Effector memory CD8-positive, alpha-beta T cell (primary cell): ENCODE measurements around the gene CDH24.

Source experiments
- ATAC-seq: fragments of 150-1000 bp; cut with Tn5 transposase; replicated peaks from 2 replicates; pipeline ENCODE4 v1.10.0; 2021; ENCODE audit warnings: mild to moderate bottlenecking, moderate library complexity
- DNase-seq, 3 experiments: peaks; one replicate each; pipeline ENCODE4 v3.0.0; 2021
- H3K27ac Mint-ChIP-seq, 2 donors: one replicate each; pipeline ENCODE4 v1.8.0; 2022; ENCODE audit warnings: mild to moderate bottlenecking in 2 of 2, mixed read lengths in 2 of 2, moderate library complexity in 2 of 2
- H3K27me3 Mint-ChIP-seq, 2 donors: one replicate each; pipeline ENCODE4 v1.8.0; 2022; ENCODE audit warnings: mixed read lengths in 2 of 2
- H3K36me3 Mint-ChIP-seq: one replicate; pipeline ENCODE4 v1.8.0; 2022; ENCODE audit warnings: mild to moderate bottlenecking, moderate library complexity, mixed read lengths; ENCODE audit not compliant: insufficient read depth
- H3K4me1 Mint-ChIP-seq, 2 donors: one replicate each; pipeline ENCODE4 v1.8.0; 2022; ENCODE audit warnings: low read depth in 2 of 2, mixed read lengths in 2 of 2
- H3K4me3 Mint-ChIP-seq, 2 donors: one replicate each; pipeline ENCODE4 v1.8.0; 2022; ENCODE audit warnings: mild to moderate bottlenecking in 2 of 2, mixed read lengths in 2 of 2, moderate library complexity in 2 of 2
- H3K9me3 Mint-ChIP-seq, 2 donors: one replicate each; pipeline ENCODE4 v1.8.0; 2022; ENCODE audit warnings: mixed read lengths in 2 of 2

CDH24 gene

DNA sequence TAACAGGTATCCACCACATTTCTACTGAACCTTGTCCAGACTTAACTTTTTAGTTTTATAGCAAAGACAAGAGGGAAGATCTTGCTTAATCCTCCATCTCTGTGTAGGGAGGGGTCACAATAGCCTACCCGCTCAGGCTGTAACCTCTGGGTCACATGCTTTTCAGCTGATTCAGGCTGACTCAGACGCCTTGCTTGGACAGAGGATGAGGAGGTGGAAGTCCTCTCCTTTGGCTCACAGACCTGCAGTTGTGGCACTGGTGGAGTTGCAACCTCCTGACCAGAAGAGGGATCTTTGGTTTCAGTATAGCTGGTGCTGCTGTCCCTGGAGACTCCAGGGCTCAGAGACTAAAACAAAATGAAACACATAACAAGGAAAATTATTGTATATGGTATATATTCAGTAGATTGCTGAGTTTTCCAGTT is 21.4 kb upstream of the CDH24 start:
- Mint-ChIP-seq H3K4me1 (peaks cover 3 to 4% of the 10 kb centered on the region in 2 donors), H3K27me3 (no peaks in the 10 kb centered on the region), H3K9me3 (no peaks in the 10 kb centered on the region), H3K4me3 (no peak overlapping the region), H3K27ac (no peak overlapping the region), H3K36me3 (peaks cover 96% of the 10 kb centered on the region)
- DNase-seq (no peak), ATAC-seq (no peak)

DNA sequence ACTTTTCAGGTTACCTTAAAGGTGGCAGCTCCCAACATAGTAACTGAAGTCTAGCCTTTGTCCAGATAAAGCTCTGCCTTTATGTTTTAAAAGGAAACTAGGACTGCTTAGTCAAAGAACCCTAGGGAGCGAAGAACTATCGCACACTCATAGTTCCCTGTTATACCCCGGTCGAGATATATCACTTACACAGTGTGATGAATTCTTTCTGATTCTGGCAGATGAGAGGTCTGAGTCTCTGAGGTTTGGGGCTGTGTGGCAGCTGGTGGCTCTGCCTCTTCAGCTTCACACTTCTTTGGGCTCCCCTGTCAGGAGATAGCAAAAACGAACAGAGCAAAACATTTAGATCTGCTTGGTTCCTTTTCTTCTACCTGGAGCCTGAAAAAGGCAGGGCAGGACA is 20.6 kb upstream of the CDH24 start:
- Mint-ChIP-seq H3K9me3 (no peaks in the 10 kb centered on the region), H3K4me1 (peaks cover 3 to 4% of the 10 kb centered on the region in 2 donors), H3K4me3 (no peak overlapping the region), H3K36me3 (peaks cover 97% of the 10 kb centered on the region), H3K27ac (no peak overlapping the region), H3K27me3 (no peaks in the 10 kb centered on the region)
- DNase-seq (no peak), ATAC-seq (no peak)

GRCh38 chr14:23076785-23077408 is 19.6 kb upstream of the CDH24 start:
- ATAC-seq (peak; percentile 57), DNase-seq (peak in 2 of 3 experiments; percentile 31 to 41)
- Mint-ChIP-seq H3K27me3 (no peaks in the 10 kb centered on the region), H3K4me3 (no peak overlapping the region), H3K4me1 (peaks cover 7 to 8% of the 10 kb centered on the region in 2 donors), H3K27ac (no peak overlapping the region), H3K36me3 (peaks cover 88% of the 10 kb centered on the region), H3K9me3 (no peaks in the 10 kb centered on the region)

DNA sequence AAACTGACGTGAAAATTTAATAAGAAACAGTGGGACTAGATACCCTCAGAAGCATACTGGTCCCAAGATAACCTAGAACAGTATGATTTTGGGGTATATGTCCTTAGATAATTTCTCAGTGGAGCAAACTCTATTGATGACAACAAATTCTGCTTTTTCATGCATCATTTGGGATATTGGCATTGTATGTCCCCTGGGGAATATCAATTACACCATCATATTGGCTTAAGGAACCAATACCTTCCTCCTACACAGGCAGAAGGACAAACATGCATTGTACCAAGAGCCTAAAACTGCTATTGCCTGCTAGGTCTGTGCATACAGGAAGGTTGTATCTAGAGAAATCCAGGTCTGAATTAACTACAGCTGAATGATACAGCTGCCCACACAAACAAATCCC is 17.6 kb upstream of the CDH24 start:
- Mint-ChIP-seq H3K4me1 (peaks cover 22 to 24% of the 10 kb centered on the region in 2 donors), H3K27me3 (no peaks in the 10 kb centered on the region), H3K27ac (no peak overlapping the region), H3K4me3 (no peak overlapping the region), H3K9me3 (no peaks in the 10 kb centered on the region), H3K36me3 (peaks cover 74% of the 10 kb centered on the region)
- ATAC-seq (no peak), DNase-seq (no peak)

GRCh38 chr14:23071921-23072539 is 14.7 kb upstream of the CDH24 start:
- Mint-ChIP-seq H3K9me3 (no peaks in the 10 kb centered on the region), H3K27me3 (no peaks in the 10 kb centered on the region), H3K36me3 (peaks cover 60% of the 10 kb centered on the region), H3K4me1 (peaks cover 25% of the 10 kb centered on the region in 2 donors), H3K4me3 (peak overlapping the region; percentile 86 to 90), H3K27ac (peak overlapping the region; percentile 89 to 90)
- DNase-seq (no peak), ATAC-seq (no peak)

DNA sequence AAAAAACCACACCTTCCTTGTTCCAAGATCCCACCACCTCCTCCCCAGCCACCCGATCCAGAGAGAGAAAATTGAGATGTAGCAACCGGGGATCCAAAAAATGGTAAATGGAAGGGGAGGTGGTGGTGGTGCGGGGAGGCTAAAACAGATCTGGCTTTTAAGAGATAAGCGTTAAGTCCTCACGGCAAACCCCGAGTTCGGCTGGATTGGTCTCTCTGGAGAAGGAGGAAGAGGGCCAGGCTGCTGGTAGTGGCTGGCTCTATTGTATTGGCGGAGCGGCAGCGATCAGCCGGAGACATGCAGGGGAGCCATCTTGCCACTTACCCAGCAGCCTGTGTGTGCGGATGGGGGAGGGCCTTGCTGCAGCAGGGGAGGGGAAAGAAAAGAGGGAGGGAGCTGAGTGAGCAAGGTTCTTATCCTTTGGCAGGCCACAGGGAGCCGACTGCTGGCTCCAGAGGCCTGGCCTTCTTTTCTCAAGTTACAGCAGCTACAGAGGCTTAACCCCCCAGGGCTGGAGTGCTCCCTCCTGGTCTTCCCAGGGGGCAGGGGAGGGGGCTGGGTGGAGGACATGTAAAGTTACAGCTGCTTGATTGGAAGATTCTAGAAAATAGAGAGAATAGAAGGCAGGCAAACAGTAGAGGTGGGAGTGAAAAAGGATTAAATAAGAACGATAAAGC is 14.1 kb upstream of the CDH24 start:
- no peaks in the 10 kb centered on the region for H3K27me3 Mint-ChIP-seq
- H3K36me3 Mint-ChIP-seq, result peaks cover 60% of the 10 kb centered on the region
- H3K27ac Mint-ChIP-seq, result peak overlapping the region; percentile 89 to 90
- H3K4me1 Mint-ChIP-seq, result peaks cover 25% of the 10 kb centered on the region in 2 donors
- peak overlapping the region; percentile 86 to 90 for H3K4me3 Mint-ChIP-seq
- peak; percentile 64 for DNase-seq
- H3K9me3 Mint-ChIP-seq, result no peaks in the 10 kb centered on the region
- peak; percentile 91 for ATAC-seq

DNA sequence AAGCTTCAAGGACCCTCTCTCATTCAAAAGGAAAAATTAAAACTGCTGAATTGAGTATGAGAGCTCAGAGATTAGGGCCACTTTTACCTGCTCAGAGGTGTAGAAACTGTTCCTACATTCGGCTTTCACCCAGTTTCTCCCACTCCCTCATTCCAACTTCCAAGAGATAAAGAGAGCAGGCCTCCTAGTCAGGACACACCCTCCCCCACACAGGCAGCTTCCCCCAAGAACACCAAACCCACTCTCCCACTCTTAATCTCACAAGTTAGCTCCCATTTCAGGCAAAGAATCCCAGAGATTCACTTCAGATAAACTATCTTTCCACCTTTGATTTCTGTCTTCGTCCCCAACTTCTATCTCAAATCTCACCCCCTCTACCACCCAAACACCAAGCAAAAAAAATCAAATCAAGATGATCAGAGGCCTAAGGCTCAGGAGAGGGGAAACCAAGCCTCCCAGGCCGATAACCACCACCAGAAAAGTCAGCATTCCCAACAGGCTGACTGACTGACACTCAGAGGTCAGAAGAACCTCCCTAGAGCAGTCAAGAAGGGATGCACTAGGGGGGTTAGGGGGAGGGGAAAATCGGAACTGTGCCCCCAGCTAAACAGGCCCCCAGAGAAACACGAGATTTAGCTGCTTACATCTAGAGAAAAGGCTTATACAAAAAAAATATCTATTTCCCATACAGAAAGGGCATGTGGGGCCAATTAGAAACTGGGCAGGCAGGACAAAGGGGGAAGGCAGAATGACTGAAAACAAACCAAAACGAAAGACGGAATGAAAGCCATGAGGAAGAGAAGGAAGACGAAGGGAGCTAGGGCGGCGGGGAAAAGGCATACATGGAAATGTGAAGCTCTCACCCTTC is 13.2 kb upstream of the CDH24 start:
- ATAC-seq, result no peak
- Mint-ChIP-seq H3K4me1 (peaks cover 27 to 29% of the 10 kb centered on the region in 2 donors), H3K27ac (peak overlapping the region; percentile 89 to 90), H3K4me3 (peak overlapping the region; percentile 86 to 90), H3K27me3 (no peaks in the 10 kb centered on the region), H3K9me3 (no peaks in the 10 kb centered on the region), H3K36me3 (peaks cover 60% of the 10 kb centered on the region)
- DNase-seq, result no peak

- Mint-ChIP-seq H3K36me3 (peaks cover 61% of the 10 kb centered on the region), H3K4me1 (peaks cover 27 to 29% of the 10 kb centered on the region in 2 donors), H3K9me3 (no peaks in the 10 kb centered on the region), H3K4me3 (no peak overlapping the region), H3K27me3 (no peaks in the 10 kb centered on the region), H3K27ac (peak overlapping the region in 1 of 2 donors; percentile 23)
- DNase-seq (no peak), ATAC-seq (no peak)
Measured at GRCh38 chr14:23069413-23069806, 12.1 kb upstream of the CDH24 start.

GRCh38 chr14:23068789-23069412 is 11.6 kb upstream of the CDH24 start:
- peaks cover 27 to 29% of the 10 kb centered on the region in 2 donors for H3K4me1 Mint-ChIP-seq
- DNase-seq (peak; percentile 69 to 76 (median 70)), ATAC-seq (peak; percentile 82)
- no peaks in the 10 kb centered on the region for H3K27me3 Mint-ChIP-seq
- H3K9me3 Mint-ChIP-seq, result no peaks in the 10 kb centered on the region
- H3K36me3 Mint-ChIP-seq, result peaks cover 61% of the 10 kb centered on the region
- H3K4me3 Mint-ChIP-seq, result no peak overlapping the region
- peak overlapping the region; percentile 23 to 25 for H3K27ac Mint-ChIP-seq

DNA sequence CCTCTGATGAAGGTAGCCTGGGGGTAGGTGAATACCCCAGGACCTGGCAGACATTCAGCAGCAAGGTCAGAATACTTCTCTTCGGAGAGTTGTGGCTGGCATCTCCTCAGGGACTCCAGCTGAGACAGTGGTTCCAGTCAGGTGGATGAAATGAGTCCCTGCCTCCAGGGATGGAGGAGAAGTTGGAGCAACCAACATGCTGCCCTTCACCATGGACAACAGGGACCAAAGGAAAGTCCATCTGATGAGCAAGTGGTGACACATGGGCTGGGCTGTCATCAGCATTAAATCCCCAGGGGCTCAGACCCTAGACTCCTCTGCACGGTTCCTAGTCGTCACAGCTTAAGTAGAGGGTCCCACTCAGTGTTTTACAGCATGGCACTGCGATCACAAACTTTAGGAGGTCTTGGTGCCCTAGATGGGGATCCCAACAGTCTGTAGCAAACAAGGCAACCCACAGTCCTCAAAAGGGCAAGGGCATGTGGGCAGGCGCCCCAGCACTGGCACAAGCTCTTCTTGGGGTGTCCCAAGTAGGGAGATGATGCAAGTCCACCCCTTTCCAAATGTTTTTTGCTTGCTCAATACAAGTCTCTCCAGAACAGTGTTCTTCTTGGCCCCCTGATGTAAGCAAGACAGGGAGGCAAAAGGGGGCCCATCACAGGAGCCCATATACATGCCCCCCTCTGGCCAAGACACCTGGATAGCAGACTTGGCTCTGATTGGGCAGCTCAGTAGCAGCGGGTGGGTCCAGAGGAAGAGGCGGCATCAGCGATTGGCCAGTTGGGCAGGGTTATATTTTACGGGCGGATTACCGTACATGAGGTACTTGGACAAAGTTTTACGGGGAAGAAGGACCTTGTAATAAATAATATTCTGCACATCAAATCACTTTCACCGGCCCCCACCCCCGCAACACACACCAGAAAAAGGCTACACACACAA is 10.8 kb upstream of the CDH24 start:
- DNase-seq (no peak), ATAC-seq (no peak)
- no peaks in the 10 kb centered on the region for H3K9me3 Mint-ChIP-seq
- H3K36me3 Mint-ChIP-seq, result peaks cover 61% of the 10 kb centered on the region
- H3K4me1 Mint-ChIP-seq, result peaks cover 27 to 29% of the 10 kb centered on the region in 2 donors
- H3K27me3 Mint-ChIP-seq, result no peaks in the 10 kb centered on the region
- H3K4me3 Mint-ChIP-seq, result no peak overlapping the region
- H3K27ac Mint-ChIP-seq, result peak overlapping the region; percentile 23 to 25

DNA sequence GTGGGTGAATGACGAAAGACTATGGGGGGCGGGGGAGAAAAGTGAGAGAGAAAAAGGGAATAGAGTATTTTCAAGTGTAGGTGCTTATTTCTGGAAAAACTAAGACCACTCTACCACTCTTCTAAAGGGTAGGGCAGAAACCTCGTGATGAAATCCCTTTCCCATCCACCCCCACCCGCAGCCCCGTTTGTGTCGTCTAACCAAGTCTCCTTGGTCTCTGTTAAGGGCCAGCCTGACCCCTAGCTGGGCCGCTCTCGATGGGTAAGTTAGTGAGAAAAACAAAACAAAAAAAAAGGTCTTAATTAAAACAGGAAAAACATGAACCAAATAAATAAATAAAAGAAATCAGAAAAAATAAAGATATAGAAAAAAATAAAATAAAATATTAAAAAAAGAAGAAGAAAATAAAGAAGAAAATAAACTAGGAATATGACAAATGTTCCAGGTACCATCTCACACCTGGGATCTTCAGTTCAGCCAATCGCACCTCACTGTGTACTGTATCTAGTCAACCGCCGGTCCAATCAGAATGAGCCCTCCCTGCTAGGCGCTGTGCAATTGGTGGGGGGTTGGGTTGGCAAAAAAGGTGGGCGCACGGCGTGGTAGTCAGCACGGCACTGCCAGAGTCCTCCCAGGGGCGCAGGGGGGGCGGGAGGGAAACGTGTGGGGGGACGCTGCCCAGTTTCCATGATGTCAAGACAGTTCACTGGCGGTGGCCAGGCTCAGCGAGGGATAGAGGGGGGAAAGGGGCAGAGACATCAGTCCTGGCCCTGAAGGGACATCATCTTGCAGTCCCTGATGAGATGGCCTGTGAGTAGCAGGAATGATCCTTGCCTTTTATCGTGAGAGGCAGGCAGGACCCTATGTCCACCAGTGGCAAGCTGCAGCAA is 9.8 kb upstream of the CDH24 start:
- H3K4me1 Mint-ChIP-seq, result peaks cover 25 to 28% of the 10 kb centered on the region in 2 donors
- no peaks in the 10 kb centered on the region for H3K9me3 Mint-ChIP-seq
- H3K4me3 Mint-ChIP-seq, result no peak overlapping the region
- no peaks in the 10 kb centered on the region for H3K27me3 Mint-ChIP-seq
- no peak for DNase-seq
- H3K27ac Mint-ChIP-seq, result no peak overlapping the region
- H3K36me3 Mint-ChIP-seq, result peaks cover 68% of the 10 kb centered on the region
- no peak for ATAC-seq
